ENCODE data around the gene UCN. TPM values are rescaled to one million over a fixed set of nuclear protein-coding genes. Genes with fewer than 3 reads are reported as not detected.

The UCN gene
- total and polyA plus RNA-seq, 2 experiments from 2014 or later: 1.0 to 2.9 TPM

- H3K4me2 ChIP-seq: no peak overlapping the region
- H3K27ac ChIP-seq: no peak overlapping the region
- H2AFZ ChIP-seq: no peak overlapping the region
- no peak overlapping the region for H3K4me3 ChIP-seq
- H3K27me3 ChIP-seq: no peaks in the 10 kb centered on the region
- no peak for TF ChIP-seq EZH2phosphoT487 (IDR thresholded peaks at IDR 0.05; ENCODE audit: low read depth, severe bottlenecking, unreplicated experiment)
- TF ChIP-seq CTCF (IDR thresholded peaks at IDR 0.05; ENCODE audit: poor library complexity): no peak
- no peak for TF ChIP-seq EZH2 (IDR thresholded peaks at IDR 0.05; ENCODE audit: borderline replicate concordance)
- WGBS (ENCODE audit: low lambda C conversion rate, missing lambda C conversion rate): 77% methylated on average over 8 of the region's 8 CpGs
- DNase-seq (ENCODE audit: low spot score): no peak
- no peaks in the 10 kb centered on the region for H3K36me3 ChIP-seq (replicated peaks; ENCODE audit: insufficient read depth, low read depth)
- H4K20me1 ChIP-seq (ENCODE audit: insufficient read depth, poor library complexity, severe bottlenecking): no peaks in the 10 kb centered on the region
- H3K79me2 ChIP-seq: no peaks in the 10 kb centered on the region
- H3K9me3 ChIP-seq (ENCODE audit: low read depth): no peaks in the 10 kb centered on the region
- H3K9me2 ChIP-seq (replicated peaks; ENCODE audit: insufficient read depth): no peaks in the 10 kb centered on the region
- no peaks in the 10 kb centered on the region for H3K4me1 ChIP-seq (ENCODE audit: insufficient read depth)
These were observed 6.9 kb upstream of the UCN start for GRCh38 chr2:27315122-27315521.

- H3K36me3 ChIP-seq (replicated peaks; ENCODE audit: insufficient read depth, low read depth): no peaks in the 10 kb centered on the region
- no peaks in the 10 kb centered on the region for H3K4me1 ChIP-seq (ENCODE audit: insufficient read depth)
- no peak overlapping the region for H3K27ac ChIP-seq
- H4K20me1 ChIP-seq (ENCODE audit: insufficient read depth, poor library complexity, severe bottlenecking): no peaks in the 10 kb centered on the region
- no peaks in the 10 kb centered on the region for H3K27me3 ChIP-seq
- H3K4me3 ChIP-seq: no peak overlapping the region
- no peak overlapping the region for H2AFZ ChIP-seq
- DNase-seq (ENCODE audit: low spot score): no peak
- no peaks in the 10 kb centered on the region for H3K79me2 ChIP-seq
- 92% methylated on average over 9 of the region's 9 CpGs for WGBS (ENCODE audit: low lambda C conversion rate, missing lambda C conversion rate)
- TF ChIP-seq EZH2 (IDR thresholded peaks at IDR 0.05; ENCODE audit: borderline replicate concordance) (no peak), CTCF (IDR thresholded peaks at IDR 0.05; ENCODE audit: poor library complexity) (no peak), EZH2phosphoT487 (IDR thresholded peaks at IDR 0.05; ENCODE audit: low read depth, severe bottlenecking, unreplicated experiment) (no peak)
- H3K9me2 ChIP-seq (replicated peaks; ENCODE audit: insufficient read depth): no peaks in the 10 kb centered on the region
- no peaks in the 10 kb centered on the region for H3K9me3 ChIP-seq (ENCODE audit: low read depth)
- no peak overlapping the region for H3K4me2 ChIP-seq
These were observed 6.5 kb upstream of the UCN start for GRCh38 chr2:27314709-27315108.

GRCh38 chr2:27313882-27314645 lies 5.8 kb upstream of the UCN start:
- H3K9me3 ChIP-seq (ENCODE audit: low read depth): no peaks in the 10 kb centered on the region
- TF ChIP-seq EZH2phosphoT487 (IDR thresholded peaks at IDR 0.05; ENCODE audit: low read depth, severe bottlenecking, unreplicated experiment) (no peak), EZH2 (IDR thresholded peaks at IDR 0.05; ENCODE audit: borderline replicate concordance) (no peak), CTCF (IDR thresholded peaks at IDR 0.05; ENCODE audit: poor library complexity) (no peak)
- no peaks in the 10 kb centered on the region for H3K4me1 ChIP-seq (ENCODE audit: insufficient read depth)
- no peak overlapping the region for H3K27ac ChIP-seq
- no peaks in the 10 kb centered on the region for H3K36me3 ChIP-seq (replicated peaks; ENCODE audit: insufficient read depth, low read depth)
- H3K27me3 ChIP-seq: no peaks in the 10 kb centered on the region
- no peaks in the 10 kb centered on the region for H3K79me2 ChIP-seq
- H2AFZ ChIP-seq: no peak overlapping the region
- no peak overlapping the region for H3K4me2 ChIP-seq
- 93% methylated on average over 8 of the region's 8 CpGs for WGBS (ENCODE audit: low lambda C conversion rate, missing lambda C conversion rate)
- no peaks in the 10 kb centered on the region for H4K20me1 ChIP-seq (ENCODE audit: insufficient read depth, poor library complexity, severe bottlenecking)
- no peaks in the 10 kb centered on the region for H3K9me2 ChIP-seq (replicated peaks; ENCODE audit: insufficient read depth)
- no peak for DNase-seq (ENCODE audit: low spot score)
- H3K4me3 ChIP-seq: no peak overlapping the region

Measured in hepatocyte (in vitro differentiated cells).